OCI-M1 (cell line): ENCODE data around the gene RASGRP4.
"Not testable (repeated sequence)": the region's sequence is repeated elsewhere in the genome, so short reads cannot be mapped to it uniquely, and the experiment has no call there.

Experiments used
- DNase-seq: peaks from one replicate; lab custom pipeline; 2025; lab: John Stamatoyannopoulos, UW

RASGRP4 gene

GRCh38 chr19:38413416-38413815 lies 12.6 kb downstream of the RASGRP4 start:
- no peak for DNase-seq

GRCh38 chr19:38412961-38413360 lies 13.1 kb downstream of the RASGRP4 start:
- DNase-seq: peak; percentile 86

GRCh38 chr19:38412491-38412890 lies 13.5 kb downstream of the RASGRP4 start:
- no peak for DNase-seq

- DNase-seq: not testable (repeated sequence)
Measured at GRCh38 chr19:38411898-38412297, 14.1 kb downstream of the RASGRP4 start.

GRCh38 chr19:38411041-38411712 lies 14.8 kb downstream of the RASGRP4 start:
- DNase-seq: no peak

- DNase-seq: not testable (repeated sequence)
Measured at GRCh38 chr19:38410407-38410806, 15.6 kb downstream of the RASGRP4 start.

- no peak for DNase-seq
Measured at GRCh38 chr19:38409631-38410133, 16.3 kb downstream of the RASGRP4 start.

- DNase-seq: no peak
Measured at GRCh38 chr19:38405276-38405675, 20.7 kb downstream of the RASGRP4 start.

- no peak for DNase-seq
Measured at GRCh38 chr19:38404858-38405257, 21.2 kb downstream of the RASGRP4 start.

GRCh38 chr19:38402967-38403674 lies 22.9 kb downstream of the RASGRP4 start, which contains the start of gene FAM98C:
FAM98C (plus strand) TSS chr19:38403093; CDS start chr19:38403154, 61 bp downstream.
- DNase-seq: peak; percentile 99

GRCh38 chr19:38402623-38402966 lies 23.4 kb downstream of the RASGRP4 start:
- no peak for DNase-seq

GRCh38 chr19:38401148-38401547 lies 24.9 kb downstream of the RASGRP4 start:
- DNase-seq: no peak

- no peak for DNase-seq
Measured at GRCh38 chr19:38400361-38400760, 25.7 kb downstream of the RASGRP4 start.

GRCh38 chr19:38399537-38399936 lies 26.5 kb downstream of the RASGRP4 start:
- DNase-seq: no peak

- no peak for DNase-seq
Measured at GRCh38 chr19:38399081-38399480, 26.9 kb downstream of the RASGRP4 start.

GRCh38 chr19:38395381-38396114 lies 30.5 kb downstream of the RASGRP4 start:
- DNase-seq: no peak

GRCh38 chr19:38394488-38394887 lies 31.5 kb downstream of the RASGRP4 start:
- DNase-seq: no peak

- peak; percentile 69 for DNase-seq
Measured at GRCh38 chr19:38392707-38393308, 33.2 kb downstream of the RASGRP4 start.

GRCh38 chr19:38391911-38392464 lies 34.0 kb downstream of the RASGRP4 start:
- no peak for DNase-seq

- DNase-seq: no peak
Measured at GRCh38 chr19:38389957-38390924, 35.8 kb downstream of the RASGRP4 start.
